ENCODE measurements around the gene KCNJ18.
"Not testable (repeated sequence)": the region's sequence is repeated elsewhere in the genome, so short reads cannot be mapped to it uniquely, and the experiment has no call there.

The KCNJ18 gene

DNA sequence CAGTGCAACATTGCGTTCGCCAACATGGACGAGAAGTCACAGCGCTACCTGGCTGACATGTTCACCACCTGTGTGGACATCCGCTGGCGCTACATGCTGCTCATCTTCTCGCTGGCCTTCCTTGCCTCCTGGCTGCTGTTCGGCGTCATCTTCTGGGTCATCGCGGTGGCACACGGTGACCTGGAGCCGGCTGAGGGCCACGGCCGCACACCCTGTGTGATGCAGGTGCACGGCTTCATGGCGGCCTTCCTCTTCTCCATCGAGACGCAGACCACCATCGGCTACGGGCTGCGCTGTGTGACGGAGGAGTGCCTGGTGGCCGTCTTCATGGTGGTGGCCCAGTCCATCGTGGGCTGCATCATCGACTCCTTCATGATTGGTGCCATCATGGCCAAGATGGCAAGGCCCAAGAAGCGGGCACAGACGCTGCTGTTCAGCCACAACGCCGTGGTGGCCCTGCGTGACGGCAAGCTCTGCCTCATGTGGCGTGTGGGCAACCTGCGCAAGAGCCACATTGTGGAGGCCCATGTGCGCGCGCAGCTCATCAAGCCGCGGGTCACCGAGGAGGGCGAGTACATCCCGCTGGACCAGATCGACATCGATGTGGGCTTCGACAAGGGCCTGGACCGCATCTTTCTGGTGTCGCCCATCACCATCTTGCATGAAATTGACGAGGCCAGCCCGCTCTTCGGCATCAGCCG, 10.8 kb downstream of the KCNJ18 start:
- DNase-seq (ENCODE audit: low read depth, low spot score): not testable (repeated sequence)

DNA sequence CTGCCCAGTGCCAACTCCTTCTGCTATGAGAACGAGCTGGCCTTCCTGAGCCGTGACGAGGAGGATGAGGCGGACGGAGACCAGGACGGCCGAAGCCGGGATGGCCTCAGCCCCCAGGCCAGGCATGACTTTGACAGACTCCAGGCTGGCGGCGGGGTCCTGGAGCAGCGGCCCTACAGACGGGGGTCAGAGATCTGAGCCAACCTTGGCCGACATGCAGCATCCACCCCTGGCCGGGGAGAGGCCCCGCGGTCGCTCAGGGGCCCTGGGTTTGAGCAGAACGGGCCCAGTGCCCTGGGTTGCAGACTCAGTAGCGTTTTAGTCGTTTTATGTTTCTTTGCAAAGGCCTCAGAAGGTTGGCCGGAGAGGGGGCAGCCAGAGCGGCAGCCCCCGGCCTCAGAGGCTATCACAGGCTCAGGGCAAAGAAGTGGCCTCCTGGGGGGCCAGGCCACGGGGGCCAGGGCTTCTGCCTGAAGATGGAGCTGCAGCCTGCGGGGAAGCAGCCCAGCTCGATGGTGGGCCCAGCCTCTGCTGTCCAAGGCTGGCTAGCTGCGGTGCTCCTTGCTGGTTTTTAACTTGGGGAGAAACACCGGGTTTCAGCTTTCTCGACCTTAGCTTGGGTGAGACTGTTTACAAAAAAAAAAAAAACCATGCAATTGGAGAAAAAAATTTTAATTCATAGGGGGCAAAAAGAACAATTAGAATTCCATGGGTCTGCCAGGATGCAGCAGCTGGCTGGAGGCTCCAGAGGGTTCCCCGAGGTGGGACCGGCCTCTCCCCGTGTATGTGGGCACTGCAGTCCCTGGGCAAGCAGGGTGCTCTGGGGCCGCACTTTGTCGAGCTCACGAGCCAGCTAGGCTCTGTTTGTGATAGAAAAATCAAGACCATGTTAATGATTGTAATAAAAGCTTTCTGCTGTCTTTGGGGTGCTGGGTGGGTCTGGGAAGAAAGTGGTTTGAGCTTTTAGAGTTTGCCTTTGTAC, 11.9 kb downstream of the KCNJ18 start:
- not testable (repeated sequence) for DNase-seq (ENCODE audit: low read depth, low spot score)

DNA sequence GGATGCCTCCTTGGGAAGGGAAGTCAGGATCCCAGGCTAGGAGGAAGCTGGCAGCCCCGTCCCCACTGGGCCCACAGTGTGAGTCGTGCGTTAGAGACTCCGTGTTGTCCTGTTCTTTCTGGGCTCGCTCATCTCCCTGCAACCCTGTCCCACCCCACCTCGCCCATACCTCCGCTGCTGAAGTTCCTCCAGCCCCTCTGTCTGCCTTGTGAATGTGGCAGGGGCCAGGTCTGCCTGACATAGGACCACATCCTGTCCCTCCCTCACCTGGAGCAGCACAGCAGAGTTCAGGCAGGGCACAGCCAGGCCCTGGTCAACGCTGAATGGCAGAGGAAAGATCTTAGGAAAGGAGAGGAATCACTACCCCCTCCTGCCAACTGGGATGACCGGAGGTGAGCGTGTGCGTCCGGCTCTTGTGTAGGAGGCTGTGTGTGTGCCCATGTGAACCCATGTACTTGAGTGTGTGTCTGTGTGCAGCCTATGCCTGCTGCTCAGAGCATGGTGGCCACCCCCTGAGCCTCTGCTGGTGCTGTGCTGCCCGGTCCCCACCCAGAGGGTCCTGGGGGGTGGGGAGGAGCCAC, 12.8 kb downstream of the KCNJ18 start:
- DNase-seq (ENCODE audit: low read depth, low spot score): no peak

DNA sequence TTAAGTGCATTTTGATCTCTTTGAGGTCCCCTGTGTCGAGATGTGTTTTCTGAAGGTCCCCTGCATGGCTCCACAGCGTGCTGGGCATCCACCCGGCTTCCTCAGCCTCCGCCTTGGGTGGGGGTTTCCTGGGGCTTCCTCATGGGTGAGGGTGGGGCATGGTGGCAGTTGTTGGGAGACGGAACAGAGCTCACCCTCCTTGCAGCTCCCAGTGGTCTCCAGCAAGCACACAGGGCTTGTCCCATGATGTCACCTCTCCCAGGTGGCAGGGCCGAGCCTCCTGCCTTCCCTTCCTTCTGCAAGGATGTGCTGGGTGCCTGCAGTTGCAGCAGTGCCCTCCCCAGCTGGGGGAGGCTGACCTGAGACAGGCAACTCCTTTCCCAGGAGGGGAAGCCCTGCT, 13.4 kb downstream of the KCNJ18 start:
- DNase-seq (ENCODE audit: low read depth, low spot score): not testable (repeated sequence)

DNA sequence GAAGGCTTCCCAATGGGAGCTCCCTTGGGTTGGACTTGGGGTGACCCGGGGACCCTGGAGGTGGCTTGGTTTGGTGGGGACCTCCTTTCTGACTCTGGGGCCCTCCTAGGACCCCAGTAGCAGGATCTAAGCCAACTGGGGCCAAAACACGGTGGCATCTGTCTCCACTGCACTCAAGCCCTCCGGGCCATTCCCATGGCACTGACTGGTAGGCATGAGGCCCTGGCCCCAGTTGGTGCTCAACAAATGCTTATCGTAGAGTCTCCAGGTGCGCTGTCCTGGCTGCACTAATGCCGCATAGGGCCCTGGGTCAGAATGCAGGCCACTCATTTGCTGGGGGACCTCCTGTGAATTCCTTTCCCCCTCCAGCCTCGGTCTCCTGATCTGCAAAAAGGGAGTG, 14.2 kb downstream of the KCNJ18 start:
- DNase-seq (ENCODE audit: low read depth, low spot score): not testable (repeated sequence)

DNA sequence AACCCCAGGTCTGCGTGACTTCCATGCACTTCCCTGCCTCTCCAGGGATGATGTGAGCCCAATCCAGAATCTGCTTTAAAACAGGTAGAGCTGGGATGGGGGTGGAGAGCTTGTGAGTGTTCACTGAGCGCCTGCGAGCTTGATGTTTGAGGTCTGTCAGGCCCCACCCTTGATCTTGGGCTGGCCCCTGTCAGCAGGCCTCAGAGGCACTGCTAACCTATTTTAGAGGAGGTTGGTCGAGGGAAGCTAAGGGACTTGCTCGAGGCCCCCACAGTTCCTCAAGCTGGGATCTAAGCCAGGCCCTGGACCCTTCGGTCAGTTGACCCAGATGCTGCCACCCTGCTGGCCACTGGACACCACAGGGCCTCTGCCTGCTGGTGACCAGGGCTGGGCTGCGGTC, 14.8 kb downstream of the KCNJ18 start:
- DNase-seq (ENCODE audit: low read depth, low spot score): not testable (repeated sequence)

DNA sequence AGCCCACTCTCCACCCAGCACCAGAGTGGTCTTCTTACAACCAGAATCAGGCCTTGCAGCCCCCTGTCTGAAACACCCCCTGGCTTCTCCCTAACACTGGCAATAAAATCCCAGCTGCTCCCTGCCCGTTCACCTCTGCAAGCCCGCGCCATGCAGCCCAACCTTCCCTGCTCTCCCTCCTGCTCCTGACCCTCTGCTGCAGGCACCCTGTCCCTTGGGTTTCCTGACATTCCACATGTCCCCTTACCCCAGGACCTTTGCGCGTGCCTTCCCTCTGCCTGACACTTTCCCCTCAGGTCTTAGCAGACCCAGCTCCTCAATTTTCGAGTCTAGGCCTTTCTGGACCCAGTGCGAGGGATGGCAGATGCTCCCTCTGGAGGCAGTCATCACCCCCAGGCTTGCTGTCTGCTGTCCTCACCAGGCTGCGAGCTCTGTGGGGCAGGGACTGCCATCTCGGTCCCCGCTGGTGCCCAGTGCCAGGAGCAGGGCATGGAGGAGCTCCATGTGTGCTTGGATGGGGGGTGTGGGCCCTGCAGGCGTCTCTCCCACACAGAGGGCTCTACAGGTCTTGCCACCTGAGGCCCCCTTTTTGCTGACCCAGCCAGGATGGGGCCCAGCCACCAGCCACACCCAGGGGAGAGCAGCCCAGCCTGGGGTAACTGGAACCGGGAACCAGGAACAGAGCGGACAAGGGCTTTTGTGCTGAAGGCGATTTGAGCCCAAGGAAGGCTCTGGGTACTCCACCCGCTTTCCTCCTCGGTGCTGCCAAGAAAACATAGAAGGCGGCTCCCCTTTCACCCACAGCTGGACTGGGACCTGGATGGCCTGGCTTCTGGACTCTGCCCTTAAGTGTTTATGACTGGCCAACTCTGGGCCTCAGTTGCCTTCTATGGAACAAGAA, 15.6 kb downstream of the KCNJ18 start:
- DNase-seq (ENCODE audit: low read depth, low spot score): not testable (repeated sequence)

DNA sequence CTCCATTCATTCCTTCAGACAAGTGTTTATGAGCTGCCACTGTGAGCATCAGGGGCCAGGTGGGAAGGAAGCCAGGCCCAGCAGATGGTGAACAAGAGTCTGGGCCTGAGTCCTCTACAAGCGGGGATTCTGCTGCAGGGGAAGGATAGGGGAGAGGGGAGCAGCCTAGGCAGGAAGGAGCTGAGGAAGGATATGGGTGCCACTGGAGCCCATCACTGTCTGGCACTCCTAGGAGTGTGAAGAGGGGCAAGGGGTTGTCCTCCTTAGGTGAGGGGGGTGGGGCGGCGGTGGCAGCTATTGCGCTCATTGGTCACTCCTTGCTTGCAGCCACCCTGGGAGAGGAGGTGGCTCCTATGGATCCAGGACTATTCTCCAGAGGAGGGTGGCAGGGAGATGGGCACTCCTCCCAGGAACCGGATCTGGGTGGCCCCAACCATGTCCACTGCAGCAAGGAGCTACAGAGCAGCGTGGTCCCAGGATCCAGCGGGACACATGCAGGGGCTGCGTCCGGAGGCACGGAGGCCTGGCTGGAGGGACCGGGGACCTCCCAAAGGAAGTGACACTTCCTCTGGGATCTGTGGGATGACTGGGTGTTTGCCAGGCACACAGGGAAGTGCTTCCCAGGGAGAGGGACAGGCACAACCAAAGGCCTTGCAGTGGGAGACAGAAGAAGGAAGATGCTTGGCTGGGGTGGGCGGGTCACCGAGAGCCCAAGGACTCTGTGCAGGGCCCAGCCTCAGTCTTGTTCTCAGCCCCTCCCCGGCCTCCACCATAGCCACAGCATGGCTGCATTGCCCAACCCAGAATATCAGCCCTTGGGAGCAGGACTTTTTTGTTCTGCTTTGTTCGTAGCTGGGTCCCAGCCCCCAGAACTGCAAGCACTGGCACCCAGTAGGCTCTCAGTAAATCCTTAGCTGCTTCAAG, 16.6 kb downstream of the KCNJ18 start:
- not testable (repeated sequence) for DNase-seq (ENCODE audit: low read depth, low spot score)

DNA sequence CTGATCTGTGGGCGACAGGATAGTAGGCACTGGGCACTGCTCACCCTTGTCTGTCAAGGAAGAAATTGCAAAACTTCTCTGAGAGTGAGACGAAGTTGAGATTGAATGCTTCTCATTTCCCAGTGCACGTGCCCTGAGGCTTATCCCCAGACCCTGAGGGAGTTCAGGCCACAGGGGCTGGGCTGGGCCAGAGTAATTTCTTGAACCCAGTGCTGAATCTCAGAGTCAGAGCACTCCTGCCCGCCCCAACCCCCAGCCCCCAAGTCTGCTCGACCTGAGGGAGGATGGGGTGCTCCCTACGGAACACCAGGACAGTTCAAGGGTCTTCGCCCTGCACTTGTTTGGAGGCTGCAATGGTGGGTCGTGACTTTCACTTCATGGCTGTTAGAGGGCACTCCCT, 17.7 kb downstream of the KCNJ18 start:
- DNase-seq (ENCODE audit: low read depth, low spot score): not testable (repeated sequence)

DNA sequence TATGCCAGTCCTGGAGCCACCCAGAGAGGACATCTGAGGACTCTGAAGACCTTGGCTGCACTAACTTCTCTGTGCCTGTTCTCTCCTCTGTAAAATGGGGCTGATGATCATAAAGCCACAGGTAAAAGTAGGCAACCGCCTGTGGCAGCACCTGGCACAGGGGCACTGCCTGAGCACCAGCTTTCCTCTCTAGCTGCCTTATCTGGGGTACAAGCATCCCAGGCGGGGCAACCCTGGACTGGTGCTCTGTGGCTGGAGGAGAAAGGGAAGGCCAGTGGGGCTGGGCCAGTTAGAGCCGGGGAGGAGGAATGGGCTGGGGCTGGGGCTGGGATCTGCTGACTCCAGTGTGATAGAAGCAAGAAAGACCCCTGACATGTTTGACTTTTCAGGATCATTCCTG, 18.2 kb downstream of the KCNJ18 start:
- not testable (repeated sequence) for DNase-seq (ENCODE audit: low read depth, low spot score)

DNA sequence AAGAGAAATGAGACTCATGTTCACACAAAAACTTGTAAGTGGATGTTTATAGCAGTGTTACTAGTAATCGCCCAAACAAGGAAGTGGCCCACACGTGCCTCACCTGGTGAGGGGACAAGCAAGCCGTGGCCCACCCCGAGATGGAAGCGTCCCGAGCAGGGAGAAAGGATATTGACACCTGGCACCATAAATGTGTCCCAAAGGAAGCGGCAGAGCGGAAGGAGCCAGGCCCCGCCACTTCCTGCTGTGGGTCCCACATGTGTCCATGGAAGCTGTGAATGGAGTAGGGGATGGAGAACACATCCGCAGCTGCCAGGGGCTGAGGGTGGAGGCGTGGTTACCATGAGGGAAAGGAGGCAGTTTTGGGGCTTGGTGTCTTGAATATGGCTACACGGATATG, 18.9 kb downstream of the KCNJ18 start:
- DNase-seq (ENCODE audit: low read depth, low spot score): no peak

DNA sequence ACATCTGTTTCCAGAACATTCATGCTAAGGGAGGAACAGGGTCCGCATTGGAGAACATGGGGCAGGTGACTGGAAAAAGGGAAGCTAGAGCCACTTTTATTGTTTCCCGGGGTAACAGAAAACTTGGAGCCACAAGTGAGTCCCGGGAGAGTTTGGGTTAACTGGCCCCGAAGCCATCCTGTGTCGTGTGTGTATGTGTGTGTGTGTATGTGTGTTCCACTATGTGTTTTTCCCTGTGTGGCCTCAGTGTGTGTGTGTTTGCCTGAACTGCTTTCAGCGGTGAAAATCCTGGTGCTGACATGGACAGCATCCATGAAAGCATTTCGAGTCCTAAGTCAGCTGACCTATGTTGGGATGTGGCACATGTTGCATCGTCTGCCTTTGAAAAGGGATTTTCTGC, 20.7 kb downstream of the KCNJ18 start:
- not testable (repeated sequence) for DNase-seq (ENCODE audit: low read depth, low spot score)

DNA sequence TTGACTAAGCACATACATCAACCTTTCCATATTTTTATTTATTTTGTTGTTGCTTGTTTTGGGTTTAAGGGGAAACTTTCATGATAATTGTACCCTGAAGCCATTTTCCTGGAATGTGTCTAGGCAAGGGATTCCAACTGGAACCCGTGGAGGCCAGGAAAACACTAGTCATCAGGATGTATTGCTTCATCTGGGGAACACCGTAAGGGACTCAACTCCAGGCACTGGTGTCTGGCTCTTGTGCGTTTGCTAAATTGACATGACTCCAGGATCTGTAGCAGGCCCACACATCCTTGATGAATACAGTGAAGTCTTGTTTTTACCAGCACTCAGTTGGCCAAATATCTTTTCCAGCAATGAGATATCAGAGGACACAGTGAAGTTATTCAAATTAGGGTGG, 21.3 kb downstream of the KCNJ18 start:
- DNase-seq (ENCODE audit: low read depth, low spot score): not testable (repeated sequence)

DNA sequence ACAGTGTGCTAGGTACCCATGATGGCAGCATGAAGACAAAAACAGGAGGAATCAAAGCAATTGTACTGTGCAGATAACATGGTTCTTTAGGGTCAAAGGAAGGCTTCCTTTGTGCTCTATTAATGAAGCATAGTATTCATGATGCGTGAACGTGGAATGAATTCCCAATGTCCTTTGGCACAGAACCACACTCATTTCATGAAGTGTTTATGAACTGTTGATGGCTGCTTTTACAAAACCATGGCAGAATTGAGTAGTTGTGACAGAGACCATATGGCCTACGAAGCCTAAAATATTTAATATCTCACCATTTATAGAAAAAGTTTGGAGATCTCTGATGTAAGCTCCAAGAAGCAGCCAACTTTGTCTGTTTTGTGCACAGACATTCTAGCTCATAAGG, 22.4 kb downstream of the KCNJ18 start:
- DNase-seq (ENCODE audit: low read depth, low spot score): not testable (repeated sequence)

DNA sequence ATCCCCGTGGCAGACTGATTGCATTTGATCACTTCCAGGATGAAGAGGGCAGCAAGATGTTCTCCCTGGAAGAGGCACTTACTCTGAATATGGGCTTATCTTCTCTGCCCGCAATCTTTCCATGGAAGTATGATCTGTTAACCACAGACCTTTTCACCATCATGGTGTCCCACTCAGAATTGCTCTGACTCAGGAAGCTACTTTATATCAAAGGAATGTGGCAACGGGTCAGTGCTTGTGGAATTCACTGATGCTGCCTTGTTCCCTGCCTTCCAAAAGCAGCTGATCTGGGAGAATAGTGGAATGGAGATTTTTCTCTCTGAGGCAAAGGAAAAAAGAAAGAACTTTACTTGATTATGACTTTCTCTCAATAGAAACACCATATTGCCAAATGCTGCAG, 23.6 kb downstream of the KCNJ18 start:
- not testable (repeated sequence) for DNase-seq (ENCODE audit: low read depth, low spot score)

DNA sequence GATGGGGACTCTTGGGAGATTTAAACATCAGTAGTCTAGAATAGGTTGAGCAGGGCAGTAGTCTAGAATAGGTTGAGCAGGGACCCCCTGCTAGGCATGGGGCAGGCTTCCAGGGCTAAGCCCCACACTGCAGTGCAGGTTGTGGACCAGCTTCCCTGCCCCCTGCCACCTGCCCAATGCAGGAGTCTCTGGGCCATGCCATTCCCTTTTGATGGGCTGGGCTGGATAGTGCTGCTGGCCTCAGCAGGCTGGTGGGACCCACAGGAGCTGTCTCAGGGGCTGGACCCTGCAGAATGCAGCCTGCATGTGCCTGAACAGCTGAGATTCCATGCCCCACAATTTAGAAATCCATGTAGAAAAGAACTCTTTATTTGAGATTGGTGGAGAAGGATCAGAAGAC, 26.6 kb downstream of the KCNJ18 start:
- not testable (repeated sequence) for DNase-seq (ENCODE audit: low read depth, low spot score)

DNA sequence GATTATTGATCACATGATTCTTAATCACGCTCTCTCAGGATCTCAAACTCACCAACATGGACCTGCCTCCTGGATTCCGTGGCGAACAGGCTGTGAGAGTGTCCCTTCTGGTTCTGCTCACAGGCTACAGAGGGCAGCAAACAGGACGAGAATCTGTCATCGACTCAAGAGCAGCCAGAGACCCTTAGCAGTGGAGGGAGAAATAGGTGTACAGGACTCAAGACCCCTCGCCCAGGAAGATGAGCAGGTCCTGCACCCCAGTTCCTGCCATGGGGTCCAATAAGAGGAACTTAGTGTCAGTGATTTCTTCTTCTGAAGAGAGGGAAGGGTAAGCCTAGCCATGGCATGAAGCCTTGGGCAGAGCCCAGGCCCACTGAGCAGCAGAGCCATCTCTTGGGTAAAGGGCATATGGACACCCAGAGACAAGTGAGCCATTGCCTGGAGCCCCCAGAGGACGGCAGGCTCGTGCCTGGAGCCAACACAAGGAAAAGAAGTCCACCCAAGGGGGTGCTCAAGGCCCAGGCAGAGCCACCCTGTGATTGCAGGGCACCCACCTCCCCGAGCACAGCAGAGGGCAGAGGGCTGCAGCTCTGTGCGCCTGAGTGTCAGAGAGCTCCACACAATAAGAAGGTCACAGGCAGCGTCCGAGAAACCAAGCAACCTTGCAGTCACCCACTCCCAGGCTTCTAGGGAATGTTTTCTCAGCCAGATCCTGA, 27.3 kb downstream of the KCNJ18 start:
- DNase-seq (ENCODE audit: low read depth, low spot score): not testable (repeated sequence)

DNA sequence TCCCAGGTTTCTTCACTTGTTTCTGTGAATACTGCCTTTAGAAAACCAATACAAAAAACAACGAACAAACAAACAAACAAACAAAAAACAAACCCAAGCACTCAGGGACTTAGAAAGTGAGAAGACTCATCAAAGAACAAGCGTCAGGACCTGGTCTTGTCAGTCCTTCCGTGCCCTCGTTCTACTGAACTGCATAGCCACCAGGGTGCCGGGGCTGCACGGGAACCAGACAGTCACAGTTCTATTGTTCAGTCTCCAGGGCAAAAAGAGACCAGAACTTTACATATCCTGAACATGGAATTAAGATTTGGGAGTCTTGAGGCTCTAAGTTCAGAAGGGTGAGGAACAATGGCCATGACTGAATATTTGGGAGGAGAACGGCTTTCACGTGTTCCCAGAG, 28.2 kb downstream of the KCNJ18 start:
- DNase-seq (ENCODE audit: low read depth, low spot score): not testable (repeated sequence)

DNA sequence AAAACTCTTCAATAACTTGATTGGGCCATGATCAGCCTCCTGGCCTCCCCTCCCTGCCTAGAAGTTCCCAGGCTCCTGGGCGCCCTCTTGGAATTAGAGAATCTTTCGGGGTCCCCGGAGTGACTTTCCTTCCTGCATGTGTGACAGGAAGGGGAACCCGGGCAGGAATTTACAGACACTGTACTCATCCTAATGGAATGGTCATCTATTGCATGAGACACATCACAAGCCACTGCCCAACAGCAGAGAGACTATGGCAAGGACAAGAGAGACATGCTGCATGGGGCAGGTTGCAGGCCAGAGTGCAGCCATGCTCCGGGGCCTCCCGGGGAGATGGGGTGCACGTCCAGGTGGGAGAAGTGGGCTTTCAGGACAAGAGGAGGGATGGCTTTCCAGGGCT, 29.9 kb downstream of the KCNJ18 start:
- not testable (repeated sequence) for DNase-seq (ENCODE audit: low read depth, low spot score)

Measured in ELF-1 (cell line).